HG02938 (cell line): ENCODE results near the gene ARIH1.
"Not testable (repeated sequence)": the region's sequence is repeated elsewhere in the genome, so short reads cannot be mapped to it uniquely, and the experiment has no call there.

Experiments
- ATAC-seq: cut with Tn5 transposase; IDR thresholded peaks from one replicate; pipeline ENCODE4 v1.9.1; 2021; ENCODE audit warnings: mild to moderate bottlenecking, moderate library complexity; ENCODE audit not compliant: unreplicated experiment

Gene ARIH1

DNA sequence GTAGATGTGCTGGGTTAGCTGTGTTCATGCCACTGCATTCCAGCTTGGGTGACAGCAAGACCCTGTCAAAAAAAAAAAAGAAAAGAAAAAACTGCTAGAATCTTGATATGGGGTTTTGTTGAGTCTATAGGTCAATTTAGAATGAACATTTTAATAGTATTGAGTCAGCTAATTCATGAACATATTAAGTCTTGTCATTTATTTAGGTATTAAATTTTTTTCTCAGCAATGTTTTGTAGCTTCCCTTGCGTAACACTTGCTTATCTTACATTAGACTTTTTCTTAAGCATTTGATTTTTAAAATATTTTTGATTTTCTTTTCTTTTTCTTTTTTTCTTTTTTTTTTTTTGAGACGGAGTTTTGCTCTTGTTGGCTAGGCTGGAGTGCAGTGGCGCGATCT lies 119.7 kb downstream of the ARIH1 start:
- ATAC-seq: no peak

DNA sequence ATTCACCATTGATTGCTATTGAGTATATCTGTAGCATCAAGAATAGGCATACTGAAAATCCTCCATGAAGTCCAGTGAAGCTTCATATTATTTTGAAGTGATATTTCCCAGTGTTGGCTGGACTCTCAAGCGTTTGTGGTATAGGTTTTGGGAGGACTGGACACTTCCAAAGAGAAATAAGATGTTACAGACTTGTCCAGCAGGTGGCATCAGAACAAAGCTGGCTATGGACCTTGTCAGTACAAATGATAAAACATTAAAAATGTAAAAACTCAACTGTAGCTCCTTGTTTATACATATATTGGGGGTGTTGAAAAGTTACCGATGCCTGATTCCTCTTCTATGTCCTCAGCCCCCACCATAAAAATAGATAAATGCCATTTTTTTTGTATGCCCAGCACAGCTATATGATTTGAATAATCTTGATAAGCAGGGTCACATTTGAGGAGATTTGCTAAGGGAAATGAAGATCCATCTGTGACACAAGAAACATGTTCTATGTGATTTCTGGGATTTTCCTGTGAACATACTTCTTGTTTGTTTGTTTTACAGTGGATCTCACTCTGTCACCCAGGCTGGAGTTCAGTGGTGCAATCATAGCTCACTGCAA lies 125.8 kb downstream of the ARIH1 start:
- no peak for ATAC-seq

DNA sequence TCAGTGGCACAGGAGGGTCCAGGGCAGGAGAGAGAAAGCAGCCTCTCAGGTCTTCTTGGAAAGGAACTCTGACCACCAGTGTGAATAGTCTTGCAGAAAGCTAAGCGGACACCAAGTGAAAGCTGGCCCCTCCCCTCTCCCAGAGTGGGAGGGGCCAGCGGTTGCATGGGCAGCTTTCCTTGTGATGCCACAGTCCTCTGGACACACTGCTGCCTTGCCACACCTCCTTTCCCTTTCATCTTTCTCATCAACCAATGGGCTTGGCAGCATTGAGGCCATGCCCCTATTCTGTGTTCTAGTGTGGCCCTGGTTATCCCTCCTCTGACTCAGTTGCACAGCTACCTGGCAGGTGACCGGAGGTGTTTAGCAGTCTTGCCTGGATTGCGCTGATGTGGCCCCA lies 130.7 kb downstream of the ARIH1 start:
- ATAC-seq: no peak

DNA sequence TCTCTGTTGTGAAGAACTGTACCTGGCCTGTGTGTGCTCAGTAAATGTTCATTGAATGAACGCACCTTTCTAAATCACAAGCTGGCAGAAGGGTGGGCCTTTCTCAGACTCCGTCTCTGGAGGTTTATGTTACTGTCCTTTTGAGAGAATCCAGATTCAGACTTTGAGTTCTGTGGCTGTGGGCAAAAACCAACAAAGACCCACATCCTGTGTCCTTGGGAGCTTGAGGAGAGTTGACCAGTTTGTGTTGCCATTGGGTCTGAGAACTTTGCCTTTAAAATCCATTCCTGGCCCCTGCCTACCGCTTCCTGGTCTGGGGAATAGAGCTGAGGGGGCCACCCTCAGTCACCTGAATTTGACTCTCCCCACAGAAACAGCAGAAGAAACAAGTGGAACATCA lies 134.0 kb downstream of the ARIH1 start:
- not testable (repeated sequence) for ATAC-seq

DNA sequence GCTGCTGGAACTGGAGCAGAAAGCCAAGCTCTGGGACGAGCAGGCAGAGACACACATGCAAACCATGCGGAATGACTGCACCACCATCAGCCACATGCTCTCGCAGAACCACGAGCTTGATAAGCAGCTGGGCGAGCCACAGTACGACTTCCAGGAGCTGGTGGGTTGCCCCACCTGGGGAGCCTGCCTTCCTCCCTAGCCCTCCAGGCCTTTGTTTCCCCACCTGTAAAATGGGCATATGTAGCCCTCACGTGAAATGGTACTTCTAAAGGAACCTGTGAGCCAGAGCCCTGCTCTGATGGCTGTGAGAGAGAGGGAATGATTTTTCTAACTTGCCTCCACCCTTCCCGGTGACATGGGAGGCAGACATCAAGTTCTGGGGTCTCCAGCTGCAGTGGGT lies 135.7 kb downstream of the ARIH1 start:
- ATAC-seq: no peak

DNA sequence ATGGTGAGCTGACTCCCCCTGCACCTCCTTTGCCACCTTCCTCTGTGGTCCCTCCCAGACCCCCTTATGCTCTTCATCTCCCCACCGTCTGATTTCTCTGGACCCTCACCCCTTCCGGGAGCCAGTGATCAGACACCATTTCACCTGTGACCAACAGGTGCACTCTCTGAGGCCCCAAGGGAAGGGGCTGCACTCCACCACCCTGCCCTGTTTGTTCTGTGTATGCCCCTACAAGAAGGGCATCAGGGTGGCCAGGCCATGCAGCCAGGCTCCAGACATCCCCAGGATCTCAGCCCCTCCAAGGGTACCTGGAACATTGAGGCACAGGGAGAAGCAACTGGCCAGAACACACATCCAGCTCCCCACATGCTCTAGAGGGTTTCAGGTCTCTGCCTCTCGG lies 138.2 kb downstream of the ARIH1 start:
- not testable (repeated sequence) for ATAC-seq

DNA sequence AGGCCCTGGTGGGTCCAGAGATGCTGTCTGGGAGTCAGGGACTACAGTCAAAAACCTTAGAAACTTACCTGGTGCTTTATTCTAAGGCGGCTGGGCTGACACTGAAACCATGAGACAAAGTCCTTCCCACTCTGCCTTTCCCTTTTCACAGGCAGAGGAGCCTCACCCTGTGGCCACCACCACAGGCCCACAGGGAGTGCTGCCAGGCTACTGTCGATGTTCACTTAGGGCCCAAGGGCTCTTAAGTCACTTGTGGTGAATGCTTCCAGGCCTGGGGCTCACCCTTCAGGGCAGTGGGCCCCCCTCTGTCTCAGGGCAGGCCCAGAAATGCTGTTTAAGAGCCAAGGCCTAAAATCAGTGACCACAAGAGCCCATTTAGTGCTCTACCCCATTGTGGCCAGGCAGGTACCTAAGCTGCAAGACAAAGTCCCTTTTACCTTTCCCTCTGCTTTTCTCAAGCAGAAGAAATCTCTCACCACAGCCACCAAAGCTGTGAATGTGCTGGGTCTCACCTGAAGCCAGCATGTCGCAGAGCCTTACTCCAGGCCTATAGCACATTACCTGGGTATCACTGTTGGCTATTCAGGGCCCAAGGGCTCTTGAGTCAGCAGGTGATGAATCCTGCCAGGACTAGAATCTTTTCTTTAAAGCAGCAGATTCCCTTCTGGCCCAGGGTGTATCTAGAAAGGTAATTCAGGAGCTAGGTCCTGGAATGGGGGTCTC lies 140.8 kb downstream of the ARIH1 start:
- no peak for ATAC-seq

DNA sequence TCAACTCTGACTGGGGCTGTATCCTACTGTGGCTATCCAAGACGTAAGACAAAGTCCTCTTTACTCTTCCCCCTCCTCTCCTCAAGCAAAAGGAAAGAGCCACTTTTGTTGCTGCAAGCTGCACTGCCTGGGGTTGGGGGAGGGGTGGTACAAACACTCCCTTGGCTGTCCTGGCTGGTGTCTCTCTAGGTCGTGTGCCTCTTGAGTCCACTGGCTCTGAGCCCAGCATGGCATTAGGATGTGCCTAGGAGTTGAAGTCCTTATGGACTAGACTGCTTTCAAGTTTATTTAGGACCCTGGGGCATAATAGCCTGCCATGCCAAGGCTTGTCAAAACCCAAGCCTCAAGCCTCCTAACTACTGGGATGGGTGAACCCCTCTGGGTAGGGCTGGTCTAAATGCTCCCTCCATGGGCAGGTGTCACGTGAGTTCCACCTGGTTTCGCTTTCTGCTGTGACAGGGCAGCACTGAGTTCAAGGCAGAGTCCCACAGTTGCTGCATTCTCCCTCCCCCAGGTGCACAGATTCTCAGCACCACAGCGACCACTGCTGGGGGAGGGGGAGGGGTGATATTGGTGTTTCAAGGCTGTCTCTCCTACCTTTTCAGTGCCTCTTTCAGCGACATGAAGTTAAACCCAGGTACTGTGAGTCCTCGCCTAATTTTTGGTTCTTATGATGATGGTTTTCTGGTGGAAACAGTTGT lies 141.6 kb downstream of the ARIH1 start:
- ATAC-seq: not testable (repeated sequence)

DNA sequence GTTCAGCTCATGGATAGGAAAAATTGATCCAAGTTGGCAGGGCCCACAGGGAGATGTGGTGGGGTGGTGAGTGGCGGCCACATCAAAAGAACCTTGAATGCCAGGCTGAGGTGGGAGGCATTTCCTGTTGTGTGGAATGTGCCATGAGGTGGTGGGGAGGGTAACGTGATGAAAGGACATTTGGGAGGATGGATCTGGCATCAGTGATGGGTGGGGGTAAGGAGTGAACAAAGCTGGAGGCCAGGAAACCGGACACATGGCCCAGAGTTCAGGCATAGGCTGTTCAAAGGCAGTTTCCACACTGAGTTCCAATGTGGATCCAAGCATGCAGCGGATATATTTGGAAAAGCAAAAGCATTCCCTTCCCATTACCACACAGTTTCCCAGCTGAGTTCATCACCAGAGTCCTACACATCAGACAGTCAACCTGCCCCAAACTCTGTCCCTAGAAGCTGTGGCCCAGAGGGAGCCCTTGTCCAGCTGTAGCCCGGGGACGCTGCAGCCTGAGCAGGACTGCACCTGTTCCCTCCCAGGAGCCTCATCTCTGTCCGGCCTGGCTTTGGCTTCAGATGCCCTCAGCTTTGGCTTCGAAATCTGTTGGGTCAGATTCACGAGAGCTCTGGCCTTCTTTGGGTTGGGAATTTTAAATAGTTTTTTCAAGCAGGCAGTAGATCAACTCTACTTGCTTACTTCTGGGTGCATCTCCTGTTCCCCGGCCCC lies 142.5 kb downstream of the ARIH1 start:
- no peak for ATAC-seq

DNA sequence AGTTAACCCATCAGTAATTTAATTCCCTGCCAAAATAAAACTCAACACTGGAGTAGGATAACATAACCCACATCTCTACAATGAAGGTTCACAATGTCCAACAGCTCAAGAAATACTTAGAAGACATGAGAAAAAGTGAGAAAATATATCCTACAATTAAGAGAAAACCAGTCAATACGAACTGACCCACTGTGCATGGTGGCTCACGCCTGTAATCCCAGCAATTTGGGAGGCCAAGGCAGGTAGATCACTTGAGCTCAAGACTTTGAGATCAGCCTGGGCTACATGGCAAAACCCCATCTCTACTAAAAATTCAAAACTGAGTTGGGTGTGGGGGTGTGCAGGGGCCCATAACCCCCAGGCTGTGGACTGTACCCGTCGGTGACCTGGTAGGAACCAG lies 149.7 kb downstream of the ARIH1 start:
- ATAC-seq: not testable (repeated sequence)

DNA sequence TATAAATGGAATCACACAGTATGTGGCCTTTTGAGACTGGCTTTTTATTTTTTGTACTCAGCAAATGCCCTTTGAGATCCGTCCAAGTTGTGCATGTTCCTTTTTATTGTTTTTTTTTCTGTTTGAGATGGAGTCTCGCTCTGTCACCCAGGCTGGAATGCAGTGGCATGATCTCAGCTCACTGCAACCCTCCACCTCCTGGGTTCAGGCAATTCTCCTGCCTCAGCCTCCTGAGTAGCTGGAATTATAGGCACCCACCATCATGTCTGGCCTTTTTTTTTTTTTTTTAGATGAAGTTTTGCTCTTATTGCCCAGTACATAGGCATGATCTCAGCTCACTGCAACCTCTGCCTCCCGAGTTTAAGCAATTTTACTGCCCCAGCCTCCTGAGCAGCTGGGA lies 152.0 kb downstream of the ARIH1 start:
- not testable (repeated sequence) for ATAC-seq

DNA sequence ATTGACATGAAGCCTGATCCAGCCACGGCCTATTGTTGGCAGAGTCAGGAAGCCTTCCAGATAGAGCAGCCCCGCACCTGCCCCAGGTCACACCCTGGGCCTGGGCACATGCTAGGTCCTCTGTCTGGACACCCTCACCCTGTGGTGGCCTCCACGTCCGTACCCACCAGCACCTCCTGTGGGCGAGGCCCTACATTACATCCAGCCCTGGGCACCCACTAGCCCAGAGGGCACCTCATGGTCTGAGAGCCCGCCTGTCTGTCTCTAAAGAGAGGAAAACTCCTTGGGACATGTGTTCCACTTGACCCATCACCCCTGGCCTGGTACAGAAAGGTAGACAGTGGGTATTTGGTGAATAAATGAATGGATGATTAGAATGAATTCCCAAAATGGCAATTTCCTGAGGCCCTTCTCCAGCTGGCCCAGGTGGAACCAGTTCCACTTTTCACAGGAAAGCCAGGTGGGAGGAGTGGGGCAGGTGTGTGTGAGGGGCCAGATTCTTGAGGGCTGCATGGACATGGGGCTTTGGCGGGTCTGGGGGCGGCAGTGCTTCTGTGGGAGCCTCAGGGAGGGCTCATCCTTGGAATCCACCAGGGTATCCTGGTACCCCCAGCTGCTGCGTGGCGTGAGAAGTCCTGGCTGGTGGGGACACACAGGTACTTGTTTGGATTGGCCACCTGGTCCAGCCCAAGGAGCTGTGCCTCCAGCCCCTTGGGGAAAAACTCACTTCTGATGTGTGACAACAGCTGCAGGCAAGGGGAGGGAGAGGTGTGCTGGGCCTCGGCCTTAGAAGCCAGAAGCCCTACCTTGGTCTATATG lies 154.3 kb downstream of the ARIH1 start:
- ATAC-seq: not testable (repeated sequence)

DNA sequence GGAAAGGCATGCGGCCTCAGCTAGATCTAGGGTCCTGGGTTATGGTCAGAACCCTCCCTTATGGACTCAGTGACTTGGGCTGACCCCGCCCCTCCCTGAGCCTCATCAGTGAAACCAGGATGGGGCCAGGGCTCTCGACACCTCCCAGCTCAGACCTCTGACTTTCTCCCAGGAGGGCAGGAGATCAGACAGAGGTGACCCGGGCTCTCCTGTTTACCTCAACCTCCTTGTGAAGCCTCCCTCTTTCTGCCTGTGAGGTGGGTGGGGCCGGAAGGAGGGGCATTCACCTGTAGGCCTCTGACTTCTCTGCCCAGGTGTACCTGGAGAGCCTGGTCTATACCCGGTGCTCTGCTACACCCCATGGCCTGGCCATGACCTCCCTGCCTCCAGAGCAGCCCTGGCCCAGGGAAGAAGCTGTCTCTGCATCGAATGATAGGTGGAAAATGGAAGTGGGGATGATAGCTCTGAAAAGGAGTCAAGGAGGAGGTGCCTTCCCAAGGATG lies 155.0 kb downstream of the ARIH1 start:
- not testable (repeated sequence) for ATAC-seq

DNA sequence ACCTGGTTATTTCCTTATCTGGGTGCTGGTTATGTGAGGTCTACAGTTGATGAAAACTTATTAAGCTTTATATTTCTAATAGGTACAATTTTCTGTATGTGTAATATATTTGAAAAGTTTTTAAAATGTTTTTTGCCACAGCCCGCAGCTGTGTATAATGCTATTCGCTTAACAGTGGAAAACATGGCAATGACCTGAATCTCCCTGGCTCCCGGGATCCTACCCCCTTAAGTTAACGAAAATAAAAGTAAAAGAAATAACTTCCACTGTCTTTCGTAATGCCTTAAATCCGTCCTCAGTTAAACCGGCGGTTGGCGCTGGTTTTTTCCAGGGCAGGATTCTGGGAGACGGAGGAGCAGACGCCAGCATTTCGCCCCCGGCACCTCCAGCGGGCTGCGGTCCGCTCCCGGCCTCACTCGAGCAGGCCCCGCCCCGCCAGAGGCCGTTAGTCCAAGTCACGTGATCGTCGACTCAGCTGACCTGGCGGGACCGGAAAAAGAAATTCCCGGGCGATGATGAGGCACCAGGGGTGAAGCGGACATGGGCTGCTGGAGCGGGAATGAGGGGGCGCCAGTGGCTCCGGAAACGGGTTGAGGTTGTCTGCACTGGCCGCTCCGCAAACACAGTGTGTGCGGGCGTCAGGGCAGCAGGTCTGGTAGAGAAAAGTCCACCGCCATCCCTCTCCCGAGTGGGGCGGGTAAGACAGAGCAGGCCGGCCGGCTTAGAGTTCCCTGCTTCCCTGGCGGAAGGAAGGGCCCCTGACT lies 162.6 kb downstream of the ARIH1 start:
- not testable (repeated sequence) for ATAC-seq

DNA sequence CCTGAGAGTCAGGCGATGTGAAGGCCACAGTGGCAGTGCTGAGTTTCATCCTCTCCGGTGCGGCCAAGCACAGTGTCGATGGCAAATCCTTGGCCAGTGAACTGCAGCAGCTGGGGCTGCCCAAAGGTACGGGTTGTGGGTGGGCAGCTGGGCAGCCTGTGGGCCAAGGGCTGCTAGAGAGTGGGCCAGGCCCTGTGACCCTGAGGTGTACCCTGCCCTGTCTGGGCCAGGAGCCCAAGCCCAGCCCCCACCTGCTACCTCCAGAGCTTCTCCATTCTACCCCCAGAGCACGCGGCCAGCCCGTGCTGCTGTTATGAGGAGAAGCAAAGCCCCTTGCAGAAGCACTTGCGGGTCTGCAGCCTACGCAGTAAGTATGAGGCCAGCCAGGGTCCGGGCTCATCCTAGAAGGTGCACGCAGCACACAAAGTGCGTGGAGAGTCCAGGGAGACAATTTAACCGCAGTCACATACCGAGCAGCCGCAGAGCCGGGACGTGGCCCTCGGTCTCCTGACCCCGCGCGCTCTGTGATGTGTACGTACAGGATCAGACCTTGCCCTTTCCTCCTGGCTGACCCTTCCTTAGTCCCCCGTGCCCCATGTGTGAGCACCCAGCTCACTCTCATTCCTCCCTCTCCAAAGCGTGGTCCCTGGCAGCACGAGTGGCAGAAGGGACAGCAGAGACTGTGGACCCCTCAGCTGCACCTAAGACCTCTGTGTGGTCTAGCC lies 165.8 kb downstream of the ARIH1 start:
- ATAC-seq: not testable (repeated sequence)

DNA sequence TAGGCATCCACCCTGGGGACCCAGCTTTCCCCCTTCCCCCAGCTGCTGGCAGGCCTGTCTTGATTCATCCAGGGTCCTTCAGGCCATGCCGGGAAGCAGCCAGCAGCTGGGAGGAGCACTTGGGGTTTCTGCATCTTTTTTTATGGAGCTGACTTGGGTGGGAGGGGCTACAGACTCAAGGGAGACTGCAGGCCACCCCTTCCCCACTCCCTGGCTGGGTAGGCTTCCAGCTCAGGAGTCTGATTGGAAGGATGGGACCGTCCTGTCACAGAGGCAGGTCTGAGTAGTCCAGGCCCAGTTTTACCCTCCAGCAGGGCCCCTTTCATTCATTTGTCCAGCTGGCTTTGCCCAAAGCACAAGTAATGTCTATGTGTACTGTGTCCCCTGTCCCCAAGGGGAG lies 168.1 kb downstream of the ARIH1 start:
- ATAC-seq: not testable (repeated sequence)

DNA sequence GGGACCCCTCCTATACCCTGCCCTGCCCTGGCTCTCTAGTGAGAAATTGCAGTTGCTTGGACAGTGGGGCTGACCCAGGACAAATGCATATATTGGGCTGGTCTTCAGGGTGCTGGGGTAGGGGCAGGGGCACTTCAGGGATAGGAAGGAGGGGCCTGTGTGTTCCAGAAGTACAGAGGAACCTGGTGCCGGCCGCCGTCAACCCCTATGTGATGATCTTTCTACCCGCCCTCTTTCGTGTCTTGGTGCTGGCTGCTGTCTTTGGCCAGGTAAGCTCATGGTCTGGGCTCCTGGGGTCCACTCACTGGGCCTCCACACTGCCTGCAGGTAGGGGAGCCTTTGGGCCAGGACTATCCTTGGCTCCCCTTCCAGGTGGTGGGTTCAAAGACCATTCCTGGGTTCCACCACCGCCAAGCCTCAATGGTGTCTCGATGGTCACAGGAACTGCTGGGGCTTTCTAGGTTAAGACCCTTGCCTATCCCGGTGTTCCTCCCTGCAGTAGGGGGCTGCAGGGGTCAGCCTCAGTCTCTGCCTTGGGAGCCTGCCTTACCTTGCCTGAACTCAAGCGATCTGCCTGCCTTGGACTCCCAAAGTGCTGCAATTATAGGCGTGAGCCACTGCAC lies 174.6 kb downstream of the ARIH1 start:
- ATAC-seq: not testable (repeated sequence)
